Muscle of arm (tissue), 12 donors: Measurements from ENCODE around the gene PBRM1. TPM values are rescaled to one million over a fixed set of nuclear protein-coding genes. Genes with fewer than 3 reads are reported as not detected.
"Not testable (repeated sequence)": the region's sequence is repeated elsewhere in the genome, so short reads cannot be mapped to it uniquely, and the experiment has no call there.

Experiments used
- DNase-seq: peaks from one replicate; pipeline ENCODE4 v3.0.0-alpha.2; 2013
- polyA plus RNA-seq, 12 donors: library from polyadenylated mRNA; unstranded; fragments of 120-200 nt; gene quantifications; one replicate each; pipeline ENCODE4 v1.2.1, GENCODE V29; 2013; ENCODE audit not compliant: insufficient read length in 12 of 12

The PBRM1 gene
- polyA plus RNA-seq, 12 donors, result 30.0 to 58.2 (median 51.9) TPM; not detected in 1

GRCh38 chr3:52678265-52679198 is 7.2 kb downstream of the PBRM1 start:
- DNase-seq, result no peak

GRCh38 chr3:52676201-52676600 is 9.5 kb downstream of the PBRM1 start:
- not testable (repeated sequence) for DNase-seq

GRCh38 chr3:52671676-52672075 is 14.0 kb downstream of the PBRM1 start:
- no peak for DNase-seq

GRCh38 chr3:52670621-52671521 is 14.8 kb downstream of the PBRM1 start:
- DNase-seq, result no peak

GRCh38 chr3:52663098-52663497 is 22.6 kb downstream of the PBRM1 start:
- no peak for DNase-seq

GRCh38 chr3:52660046-52660445 is 25.7 kb downstream of the PBRM1 start:
- no peak for DNase-seq

- DNase-seq, result no peak
Measured at GRCh38 chr3:52655895-52656294, 29.8 kb downstream of the PBRM1 start.

- no peak for DNase-seq
Measured at GRCh38 chr3:52651592-52651991, 34.1 kb downstream of the PBRM1 start.

GRCh38 chr3:52650439-52650838 is 35.3 kb downstream of the PBRM1 start:
- no peak for DNase-seq

- no peak for DNase-seq
Measured at GRCh38 chr3:52649461-52650210, 36.1 kb downstream of the PBRM1 start.

GRCh38 chr3:52645549-52645948 is 40.2 kb downstream of the PBRM1 start:
- DNase-seq, result no peak

GRCh38 chr3:52636673-52637072 is 49.0 kb downstream of the PBRM1 start:
- no peak for DNase-seq

GRCh38 chr3:52633786-52634185 is 51.9 kb downstream of the PBRM1 start:
- DNase-seq, result no peak

- no peak for DNase-seq
Measured at GRCh38 chr3:52625041-52625440, 60.7 kb downstream of the PBRM1 start.

GRCh38 chr3:52623234-52623792 is 62.4 kb downstream of the PBRM1 start:
- no peak for DNase-seq

- DNase-seq, result no peak
Measured at GRCh38 chr3:52620580-52620979, 65.1 kb downstream of the PBRM1 start.

- DNase-seq, result no peak
Measured at GRCh38 chr3:52615166-52615565, 70.5 kb downstream of the PBRM1 start.

- no peak for DNase-seq
Measured at GRCh38 chr3:52614689-52615088, 71.0 kb downstream of the PBRM1 start.

- DNase-seq, result no peak
Measured at GRCh38 chr3:52609316-52609815, 76.3 kb downstream of the PBRM1 start.

GRCh38 chr3:52608337-52608736 is 77.4 kb downstream of the PBRM1 start:
- no peak for DNase-seq

GRCh38 chr3:52606373-52607085 is 79.2 kb downstream of the PBRM1 start:
- no peak for DNase-seq
